ENCODE data around the gene TSPO. TPM values are rescaled to one million over a fixed set of nuclear protein-coding genes. Genes with fewer than 3 reads are reported as not detected.

Gene TSPO
- polyA plus RNA-seq, 1 donor (not counting 4 experiments of a cell fraction or from before 2014, with no cell fraction given): 139 TPM

GRCh38 chr22:43126501-43127165, 24.7 kb upstream of the TSPO start:
- peak overlapping the region; percentile 96 for H3K27ac ChIP-seq (ENCODE audit: control insufficient read depth, insufficient read depth, low read length)

GRCh38 chr22:43127166-43127908, 24.0 kb upstream of the TSPO start:
- peak; percentile 73 for DNase-seq (ENCODE audit: low read depth, low spot score)
- Histone ChIP-seq H3K4me3 (ENCODE audit: control insufficient read depth in 2 of 3, extremely low read depth in 1 of 3, insufficient read depth in 2 of 3, low read depth in 1 of 3, low read length in 3 of 3) (peak overlapping the region; percentile 1 to 57 (median 48)), H3K9ac (ENCODE audit: control insufficient read depth, extremely low read depth, insufficient read depth, low read length) (peak overlapping the region; percentile 83)

More at GRCh38 chr22:43126501-43127165, 24.7 kb upstream of the TSPO start:
- H2AFZ ChIP-seq (ENCODE audit: control insufficient read depth, low read length): no peak overlapping the region
- no peak for TF ChIP-seq EZH2 (IDR thresholded peaks at IDR 0.05; ENCODE audit: low read length)
- no peak for TF ChIP-seq CTCF (optimal IDR thresholded peaks at IDR 0.05 in 1 of 3, IDR thresholded peaks at IDR 0.05 in 1 of 3, conservative IDR thresholded peaks at IDR 0.05 in 1 of 3; ENCODE audit: extremely low read depth in 1 of 3, insufficient read depth in 2 of 3, low read length in 3 of 3)
- peak overlapping the region; percentile 92 for H3K4me2 ChIP-seq (ENCODE audit: control insufficient read depth, extremely low read depth, insufficient read depth, low read depth, low read length)
- dilution Hi-C loops (cut with MboI; ENCODE audit: extremely low pct_ligation_motif_present, low sequenced_read_pairs): no loop called here
- peak overlapping the region; percentile 83 for H3K9ac ChIP-seq (ENCODE audit: control insufficient read depth, extremely low read depth, insufficient read depth, low read length)
- peak; percentile 88 for FAIRE-seq
- peaks cover 31% of the 10 kb centered on the region for H3K4me1 ChIP-seq (ENCODE audit: control insufficient read depth, extremely low read depth, insufficient read depth, low read length)
- H3K27me3 ChIP-seq (ENCODE audit: control insufficient read depth, extremely low read depth, insufficient read depth, low read length): no peaks in the 10 kb centered on the region
- H3K9me3 ChIP-seq (ENCODE audit: control insufficient read depth, low read depth, low read length): no peaks in the 10 kb centered on the region
- H3K36me3 ChIP-seq (ENCODE audit: control insufficient read depth in 2 of 2, extremely low read depth in 1 of 2, insufficient read depth in 2 of 2, low read length in 2 of 2): peaks cover 5 to 8% of the 10 kb centered on the region in 2 experiments
- H3K9me1 ChIP-seq (ENCODE audit: control insufficient read depth, extremely low read depth, insufficient read depth, low read length): no peaks in the 10 kb centered on the region
- no peaks in the 10 kb centered on the region for H3K79me2 ChIP-seq (ENCODE audit: control insufficient read depth, insufficient read depth, low read length)
- peak; percentile 89 for DNase-seq (ENCODE audit: low read depth, low spot score)
- peak overlapping the region; percentile 1 to 57 (median 48) for H3K4me3 ChIP-seq (ENCODE audit: control insufficient read depth in 2 of 3, extremely low read depth in 1 of 3, insufficient read depth in 2 of 3, low read depth in 1 of 3, low read length in 3 of 3)
- H4K20me1 ChIP-seq (ENCODE audit: control insufficient read depth, extremely low read depth, insufficient read depth, low read length): no peaks in the 10 kb centered on the region

More at GRCh38 chr22:43127166-43127908, 24.0 kb upstream of the TSPO start:
- no peaks in the 10 kb centered on the region for H3K9me1 ChIP-seq (ENCODE audit: control insufficient read depth, extremely low read depth, insufficient read depth, low read length)
- dilution Hi-C loops (cut with MboI; ENCODE audit: extremely low pct_ligation_motif_present, low sequenced_read_pairs): no loop called here
- H4K20me1 ChIP-seq (ENCODE audit: control insufficient read depth, extremely low read depth, insufficient read depth, low read length): no peaks in the 10 kb centered on the region
- H3K9me3 ChIP-seq (ENCODE audit: control insufficient read depth, low read depth, low read length): no peaks in the 10 kb centered on the region
- H2AFZ ChIP-seq (ENCODE audit: control insufficient read depth, low read length): peak overlapping the region; percentile 22
- no peaks in the 10 kb centered on the region for H3K79me2 ChIP-seq (ENCODE audit: control insufficient read depth, insufficient read depth, low read length)
- H3K4me2 ChIP-seq (ENCODE audit: control insufficient read depth, extremely low read depth, insufficient read depth, low read depth, low read length): peak overlapping the region; percentile 92
- H3K27ac ChIP-seq (ENCODE audit: control insufficient read depth, insufficient read depth, low read length): peak overlapping the region; percentile 96
- FAIRE-seq: peak; percentile 69
- peaks cover 31% of the 10 kb centered on the region for H3K4me1 ChIP-seq (ENCODE audit: control insufficient read depth, extremely low read depth, insufficient read depth, low read length)
- H3K27me3 ChIP-seq (ENCODE audit: control insufficient read depth, extremely low read depth, insufficient read depth, low read length): no peaks in the 10 kb centered on the region
- no peak for TF ChIP-seq CTCF (optimal IDR thresholded peaks at IDR 0.05 in 1 of 3, IDR thresholded peaks at IDR 0.05 in 1 of 3, conservative IDR thresholded peaks at IDR 0.05 in 1 of 3; ENCODE audit: extremely low read depth in 1 of 3, insufficient read depth in 2 of 3, low read length in 3 of 3)
- no peak for TF ChIP-seq EZH2 (IDR thresholded peaks at IDR 0.05; ENCODE audit: low read length)
- H3K36me3 ChIP-seq (ENCODE audit: control insufficient read depth in 2 of 2, extremely low read depth in 1 of 2, insufficient read depth in 2 of 2, low read length in 2 of 2): peaks cover 10% of the 10 kb centered on the region in 2 experiments
